Activated CD8-positive, alpha-beta memory T cell treated with anti-CD3 and anti-CD28 coated beads for 36 hours (primary cell): ENCODE measurements around the gene UCN. TPM values are rescaled to one million over a fixed set of nuclear protein-coding genes. Genes with fewer than 3 reads are reported as not detected.
"Not testable (repeated sequence)": the region's sequence is repeated elsewhere in the genome, so short reads cannot be mapped to it uniquely, and the experiment has no call there.

ENCODE experiments used
- CTCF ChIA-PET: fragments of 350-600 bp; sonication (Branson Sonifier 250); formaldehyde crosslinking; loops from one replicate; lab custom pipeline; 2021; ENCODE audit warnings: antibody characterized with exemption; lab: Charles Lee
- POLR2A ChIA-PET: fragments of 350-600 bp; sonication (Branson Sonifier 250); formaldehyde crosslinking; loops from one replicate; lab custom pipeline; 2021; ENCODE audit warnings: antibody characterized with exemption; lab: Charles Lee
- total RNA-seq, 2 experiments: library from RNA; stranded (reverse); gene quantifications; one replicate each; pipeline ENCODE4 v1.2.3, GENCODE V29; 2021

Gene UCN
- total RNA-seq, 2 experiments from 2014 or later: 1.0 to 1.1 TPM

DNA sequence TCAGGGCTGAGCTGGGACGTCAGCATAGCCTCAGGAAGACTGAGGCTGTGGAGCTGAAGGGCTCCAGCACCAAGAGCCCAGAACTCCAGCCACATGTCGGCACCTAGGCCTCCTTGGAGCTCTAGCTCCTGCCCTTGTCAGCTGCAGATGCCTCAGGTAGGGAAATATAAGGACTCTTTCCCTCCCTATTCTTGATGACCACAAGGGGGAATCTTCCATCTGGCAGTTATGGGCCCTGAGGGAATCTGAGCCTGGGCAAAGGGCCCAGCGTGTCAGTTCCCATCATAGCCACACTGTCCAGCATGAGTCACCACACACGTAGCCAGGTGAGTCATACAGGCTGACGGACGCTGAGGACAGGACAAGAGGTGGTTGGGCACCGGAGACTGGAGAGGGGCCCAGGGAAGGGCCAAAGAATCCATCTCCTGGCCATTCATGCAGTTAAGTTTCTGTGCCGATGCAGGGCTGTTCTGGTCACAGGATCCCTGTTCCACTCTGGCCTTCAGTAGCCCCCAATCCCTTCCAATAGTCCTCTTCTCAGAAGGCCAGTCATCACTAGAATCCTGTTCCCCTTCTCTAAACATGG, 12.8 kb upstream of the UCN start:
- ChIA-PET POLR2A (interaction anchor here (0.6 to 0.7 kb wide), 2 partner anchors 18 to 1998 kb away, joined by 3 to 11 read pairs; no protein-coding TSS in a partner anchor), CTCF (no interaction called here)

DNA sequence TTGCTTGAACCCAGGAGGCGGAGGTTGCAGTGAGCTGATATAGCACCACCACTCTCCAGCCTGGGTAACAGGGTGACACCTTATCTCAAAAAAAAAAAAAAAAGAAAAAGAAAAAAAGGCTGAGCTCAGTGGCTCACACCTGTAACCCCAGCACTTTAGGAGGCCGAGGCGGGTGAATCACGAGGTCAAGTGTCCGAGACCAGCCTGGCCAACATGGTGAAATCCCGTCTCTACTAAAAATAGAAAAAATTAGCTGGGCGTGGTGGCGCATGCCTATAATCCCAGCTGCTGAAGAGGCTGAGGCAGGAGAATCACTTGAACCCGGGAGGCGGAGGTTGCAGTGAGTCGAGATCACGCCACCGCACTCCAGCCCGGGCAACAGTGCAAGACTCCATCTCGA, 11.6 kb upstream of the UCN start:
- POLR2A ChIA-PET: not testable (repeated sequence)
- CTCF ChIA-PET: interaction anchor here (0.6 to 0.7 kb wide), 3 partner anchors 29 to 239 kb away, joined by 3 read pairs; no protein-coding TSS in a partner anchor

DNA sequence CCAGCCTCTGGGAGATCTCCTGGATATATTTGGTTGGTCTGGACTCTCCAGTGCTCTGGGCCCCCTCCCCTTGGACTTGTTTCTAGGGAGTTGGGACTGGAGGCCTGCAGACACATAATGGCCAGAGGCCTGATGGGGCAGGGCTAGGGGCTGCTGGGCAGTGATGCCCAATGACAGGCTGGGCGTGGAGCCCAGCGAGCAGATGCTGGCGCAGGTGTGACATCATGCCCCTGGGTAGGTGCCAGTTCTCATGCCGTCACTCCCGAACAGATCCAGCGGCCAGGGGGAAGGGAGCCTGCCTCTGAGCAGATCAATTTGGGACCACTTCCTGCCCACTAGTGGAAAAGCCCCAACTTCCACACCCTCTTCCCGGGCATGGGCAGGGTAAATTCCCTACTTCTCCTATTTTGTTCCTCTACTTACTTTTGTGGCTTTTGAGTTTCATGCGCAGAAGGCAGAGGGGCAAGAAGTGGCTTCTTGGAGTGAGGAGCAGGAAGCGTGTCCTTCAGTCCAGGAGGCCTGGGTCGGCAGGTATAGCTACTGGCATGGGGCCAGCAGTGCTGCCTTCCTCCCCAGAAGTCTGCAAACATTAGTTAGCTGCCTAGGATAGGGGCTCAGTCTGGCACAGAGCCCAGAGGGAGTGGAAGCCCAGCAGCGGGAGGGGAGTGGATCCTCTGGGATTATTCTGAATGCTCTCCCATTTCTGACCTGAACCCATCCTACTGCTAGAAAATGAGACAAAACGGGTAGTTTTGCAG, 8.6 kb upstream of the UCN start:
- ChIA-PET POLR2A (no interaction called here), CTCF (no interaction called here)

DNA sequence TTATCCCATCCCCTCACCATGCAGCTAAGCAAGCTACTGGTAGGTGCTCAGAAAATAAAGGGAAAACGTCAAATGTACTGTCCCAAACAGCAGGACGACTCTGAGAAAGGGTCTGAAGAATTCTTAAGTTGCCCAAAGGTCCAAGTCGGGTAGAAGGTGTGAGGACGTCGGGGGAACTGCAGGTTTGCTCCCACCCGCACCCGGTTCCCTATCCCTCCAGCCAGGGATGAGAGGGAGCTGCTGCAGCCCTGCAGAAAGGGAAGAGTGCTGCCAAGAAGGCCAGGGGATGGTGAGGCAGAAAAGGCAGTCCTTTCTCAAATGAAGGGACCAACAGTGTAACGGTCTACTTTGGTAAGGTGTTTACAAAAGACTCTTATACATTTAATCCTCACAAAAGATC, 6.9 kb upstream of the UCN start:
- CTCF ChIA-PET: interaction anchor here (0.9 to 1.7 kb wide), 2 partner anchors 12 to 35 kb away, joined by 3 to 6 read pairs; no protein-coding TSS in a partner anchor
- POLR2A ChIA-PET: no interaction called here

DNA sequence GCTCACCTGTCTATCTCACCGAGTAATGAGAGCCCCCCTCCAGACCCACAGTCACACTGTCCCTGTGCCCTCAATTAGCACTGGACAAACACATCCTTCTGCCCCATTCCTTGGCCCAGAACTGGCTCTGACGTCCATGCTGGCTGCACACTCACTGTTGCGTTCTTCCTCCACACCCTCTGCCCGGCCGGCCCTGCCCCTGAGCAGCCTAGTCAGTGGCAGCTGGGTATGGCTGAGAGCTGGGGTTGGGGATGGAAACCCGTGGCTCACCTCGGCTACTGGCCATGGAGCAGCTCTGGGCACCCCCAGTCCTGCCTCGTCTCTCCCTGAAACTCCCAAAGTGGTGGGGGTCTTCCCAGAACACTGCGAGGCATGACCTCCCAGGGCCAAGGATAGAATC, 6.5 kb upstream of the UCN start:
- POLR2A ChIA-PET: no interaction called here
- CTCF ChIA-PET: interaction anchor here (0.6 to 1.7 kb wide), 3 partner anchors 12 to 216 kb away, joined by 3 to 6 read pairs (median 3); no protein-coding TSS in a partner anchor

DNA sequence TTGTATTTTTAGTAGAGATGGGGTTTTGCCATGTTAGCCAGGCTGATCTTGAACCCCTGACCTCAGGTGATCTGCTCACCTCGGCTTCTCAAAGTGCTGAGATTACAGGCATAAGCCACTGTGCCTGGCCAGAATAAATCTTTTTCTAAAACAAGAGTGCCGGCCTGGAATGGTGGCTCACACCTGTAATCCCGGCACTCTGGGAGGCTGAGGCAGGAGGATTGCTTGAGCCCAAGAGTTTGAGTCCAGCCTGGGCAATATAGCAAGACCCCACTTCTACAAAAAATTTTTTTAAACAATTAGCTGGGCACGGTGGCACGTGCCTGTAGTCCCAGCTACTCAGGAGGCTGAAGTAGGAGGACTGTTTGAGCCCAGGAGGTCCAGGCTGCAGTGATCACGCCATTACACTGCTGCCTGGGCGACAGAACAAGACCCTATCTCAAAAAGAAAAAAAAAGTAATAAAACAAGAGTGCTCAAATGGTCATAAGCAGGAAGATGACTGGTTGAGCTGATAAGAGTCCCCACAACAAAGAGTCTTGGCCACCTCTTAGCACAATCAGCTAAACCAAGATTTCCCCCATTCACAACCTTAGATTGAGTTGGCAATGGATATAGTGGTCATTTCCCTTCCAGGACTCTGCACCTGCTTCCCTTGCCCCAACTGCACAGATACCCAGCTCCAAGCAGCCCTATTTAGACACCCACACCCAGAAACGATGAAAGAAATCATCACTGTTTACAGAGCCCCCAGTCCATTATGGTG, 5.8 kb upstream of the UCN start:
- ChIA-PET POLR2A (no interaction called here), CTCF (interaction anchor here (0.6 to 1.7 kb wide), 2 partner anchors 34 to 216 kb away, joined by 3 to 6 read pairs; no protein-coding TSS in a partner anchor)

DNA sequence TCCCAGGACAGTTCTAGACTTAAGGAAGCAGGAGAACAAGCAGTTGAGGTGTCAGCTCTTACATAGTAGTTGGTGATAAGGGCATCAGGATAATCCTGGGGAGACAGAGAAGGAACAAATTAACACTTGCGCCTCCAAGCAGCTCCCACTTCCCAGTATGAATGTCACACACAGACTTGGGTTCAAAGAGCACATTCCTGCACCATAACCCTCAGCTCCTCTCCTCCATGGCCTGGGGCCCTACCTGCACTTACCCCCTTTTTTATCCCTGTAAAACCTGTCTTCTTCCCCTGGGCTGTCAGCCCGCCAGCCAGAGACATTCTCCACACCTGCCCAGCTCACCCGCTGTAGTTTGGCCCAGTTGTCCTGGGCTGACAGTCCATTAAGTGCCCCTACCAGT, 3.9 kb upstream of the UCN start:
- ChIA-PET POLR2A (interaction anchor here (0.6 to 0.8 kb wide), 2 partner anchors 11 to 43 kb away, joined by 3 to 5 read pairs; partner anchors contain the start of gene MPV17), CTCF (interaction anchor here (1.7 kb wide), 1 partner anchor 9 kb away, joined by 7 read pairs; no protein-coding TSS in a partner anchor)

DNA sequence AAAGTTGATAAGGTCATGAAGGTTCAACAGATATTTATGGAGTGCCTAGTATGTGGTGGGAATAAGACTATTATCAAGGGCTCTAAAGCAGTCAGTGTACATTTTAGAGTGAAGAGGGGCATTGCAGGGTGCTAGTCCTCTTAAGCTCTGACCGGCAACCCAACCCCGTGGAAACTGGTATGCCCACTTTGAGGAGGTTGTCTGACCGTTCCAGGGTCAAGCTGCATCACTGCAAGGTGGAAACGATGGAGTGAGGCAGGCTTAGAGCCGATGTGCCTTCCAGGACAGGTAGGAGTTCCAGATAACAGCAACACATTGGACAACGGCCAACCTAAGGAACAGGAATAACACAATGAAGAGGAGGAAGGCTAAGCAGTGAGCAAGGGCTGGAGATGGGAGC, 1.4 kb upstream of the UCN start:
- POLR2A ChIA-PET: interaction anchor here (0.6 kb wide), 1 partner anchor 249 kb away, joined by 3 read pairs; no protein-coding TSS in a partner anchor
- CTCF ChIA-PET: interaction anchor here (0.6 to 1.2 kb wide), 2 partner anchors 39 to 101 kb away, joined by 3 read pairs; no protein-coding TSS in a partner anchor

DNA sequence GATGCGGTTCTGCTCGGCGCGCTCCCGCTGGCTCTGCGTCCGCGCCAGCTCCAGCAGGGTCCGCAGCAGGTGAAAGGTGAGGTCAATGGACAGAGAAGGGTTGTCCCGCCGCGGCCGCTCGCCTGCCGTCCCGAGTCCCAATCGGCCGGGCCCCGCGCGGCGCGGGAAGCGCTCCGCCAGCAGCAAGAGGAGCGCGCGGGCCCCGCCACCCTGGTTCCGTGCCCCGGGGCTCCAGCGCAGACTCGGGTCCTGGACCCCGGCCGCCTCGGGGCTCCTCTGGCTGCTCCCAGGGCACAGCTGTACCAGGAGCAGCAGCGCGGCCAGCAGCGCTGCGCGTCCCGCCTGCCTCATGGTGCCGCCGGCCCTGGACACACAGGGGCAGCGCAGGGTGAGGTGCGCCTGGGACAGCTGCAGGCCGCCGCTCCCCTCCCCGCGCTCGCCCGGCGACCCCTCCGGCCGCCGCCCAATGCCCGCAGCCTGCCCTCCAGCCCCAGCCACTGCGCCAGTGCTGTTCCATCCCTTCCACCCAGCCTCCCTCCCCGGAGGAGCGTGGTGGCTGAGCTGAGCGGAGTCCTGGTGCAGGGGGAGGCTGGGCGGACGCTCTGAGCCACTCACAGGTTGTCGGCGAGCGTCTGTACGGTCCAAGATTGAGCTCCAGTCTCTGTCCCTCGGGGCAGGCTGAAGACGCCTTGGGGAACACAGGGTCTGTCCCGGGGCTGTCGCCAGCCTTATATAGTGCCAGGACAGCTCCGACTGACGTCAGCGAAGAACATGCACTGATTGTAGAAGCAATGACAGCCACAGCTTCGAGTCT, 493 bp downstream of the UCN start:
- POLR2A ChIA-PET: interaction anchor here (0.8 kb wide), 1 partner anchor 37 kb away, joined by 4 read pairs; no protein-coding TSS in a partner anchor
- CTCF ChIA-PET: no interaction called here

DNA sequence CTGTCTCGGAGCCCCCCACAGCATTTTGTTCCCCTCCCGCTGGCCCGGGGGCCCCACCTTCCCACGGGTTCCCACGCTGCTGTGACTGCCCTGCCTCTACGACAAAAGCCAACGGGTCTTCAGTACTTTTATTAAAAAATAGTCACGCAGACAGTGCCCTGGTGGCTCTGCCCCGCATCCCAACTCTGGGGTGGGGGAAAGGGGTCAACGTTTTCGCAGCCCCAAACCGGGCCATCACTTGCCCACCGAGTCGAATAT, 1.0 kb downstream of the UCN start:
- CTCF ChIA-PET: no interaction called here
- POLR2A ChIA-PET: no interaction called here

DNA sequence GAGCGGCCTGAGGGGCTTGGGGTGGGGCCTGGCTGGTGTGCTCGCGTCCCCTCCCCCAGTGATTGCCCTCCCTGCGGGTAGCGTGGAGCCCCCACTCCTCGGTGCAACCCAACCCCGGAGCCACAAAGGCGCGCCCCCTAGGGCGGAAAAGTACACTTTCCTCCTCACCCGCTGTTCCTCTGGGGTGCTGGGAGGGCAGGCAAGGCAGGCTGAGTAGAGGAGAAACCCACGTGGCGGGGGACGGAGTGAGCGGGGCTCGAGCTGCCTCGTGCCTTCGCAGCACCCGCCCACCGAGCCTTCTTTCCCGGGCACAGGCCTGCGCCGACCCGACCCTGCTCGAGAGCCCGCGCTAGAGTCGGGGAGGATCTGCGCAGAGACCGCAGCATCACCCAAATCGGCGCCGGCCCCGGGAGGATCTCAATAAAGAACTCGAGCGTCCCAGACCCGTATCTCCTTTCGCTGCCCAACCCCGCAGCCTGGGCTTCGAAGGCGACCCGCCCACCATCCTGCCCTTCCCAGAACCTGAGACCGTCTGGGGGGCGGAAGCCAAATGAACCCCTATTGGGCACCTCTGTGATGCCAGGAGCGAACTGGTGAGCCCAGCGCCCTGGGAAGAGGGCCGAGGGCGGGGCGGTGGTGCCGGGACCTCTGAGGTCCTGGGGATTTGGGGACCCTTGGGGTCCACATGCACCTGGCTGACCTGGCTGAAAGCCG, 1.5 kb downstream of the UCN start:
- ChIA-PET CTCF (no interaction called here), POLR2A (no interaction called here)

DNA sequence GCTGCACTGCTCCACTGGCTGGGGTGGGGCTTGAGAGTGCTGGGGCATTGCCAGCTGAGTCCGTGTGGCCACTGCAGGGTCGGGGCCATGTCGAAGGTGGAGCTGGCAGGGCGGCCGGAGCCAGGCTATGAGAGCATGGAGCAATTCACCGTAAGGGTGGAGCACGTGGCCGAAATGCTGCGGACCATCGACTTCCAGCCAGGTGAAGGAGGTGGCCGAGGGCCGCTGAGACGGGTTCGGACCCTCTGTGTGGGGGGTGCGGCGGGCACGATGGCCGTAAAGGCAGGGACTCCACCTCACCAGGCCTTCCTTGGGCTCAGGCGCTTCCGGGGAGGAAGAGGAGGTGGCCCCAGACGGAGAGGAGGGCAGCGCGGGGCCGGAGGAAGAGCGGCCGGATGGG, 2.1 kb downstream of the UCN start:
- ChIA-PET POLR2A (no interaction called here), CTCF (interaction anchor here (0.6 to 0.7 kb wide), 2 partner anchors 26 to 165 kb away, joined by 3 read pairs; no protein-coding TSS in a partner anchor)

DNA sequence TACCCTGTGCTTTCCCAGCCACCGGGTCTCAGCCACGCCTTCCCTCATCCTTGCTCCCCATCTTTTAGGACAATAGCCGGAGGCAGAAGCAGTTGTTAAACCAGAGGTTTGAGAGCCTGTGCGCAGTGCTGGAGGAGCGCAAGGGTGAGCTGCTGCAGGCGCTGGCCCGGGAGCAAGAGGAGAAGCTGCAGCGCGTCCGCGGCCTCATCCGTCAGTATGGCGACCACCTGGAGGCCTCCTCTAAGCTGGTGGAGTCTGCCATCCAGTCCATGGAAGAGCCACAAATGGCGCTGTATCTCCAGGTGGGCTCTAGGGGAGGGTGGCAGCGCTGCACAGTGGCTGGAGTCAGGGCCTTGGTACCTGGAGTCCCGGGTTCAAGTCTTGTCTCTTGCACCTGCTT, 2.7 kb downstream of the UCN start:
- CTCF ChIA-PET: interaction anchor here (0.6 to 3.5 kb wide), 3 partner anchors 26 to 165 kb away, joined by 3 to 28 read pairs (median 3); no protein-coding TSS in a partner anchor
- POLR2A ChIA-PET: no interaction called here

DNA sequence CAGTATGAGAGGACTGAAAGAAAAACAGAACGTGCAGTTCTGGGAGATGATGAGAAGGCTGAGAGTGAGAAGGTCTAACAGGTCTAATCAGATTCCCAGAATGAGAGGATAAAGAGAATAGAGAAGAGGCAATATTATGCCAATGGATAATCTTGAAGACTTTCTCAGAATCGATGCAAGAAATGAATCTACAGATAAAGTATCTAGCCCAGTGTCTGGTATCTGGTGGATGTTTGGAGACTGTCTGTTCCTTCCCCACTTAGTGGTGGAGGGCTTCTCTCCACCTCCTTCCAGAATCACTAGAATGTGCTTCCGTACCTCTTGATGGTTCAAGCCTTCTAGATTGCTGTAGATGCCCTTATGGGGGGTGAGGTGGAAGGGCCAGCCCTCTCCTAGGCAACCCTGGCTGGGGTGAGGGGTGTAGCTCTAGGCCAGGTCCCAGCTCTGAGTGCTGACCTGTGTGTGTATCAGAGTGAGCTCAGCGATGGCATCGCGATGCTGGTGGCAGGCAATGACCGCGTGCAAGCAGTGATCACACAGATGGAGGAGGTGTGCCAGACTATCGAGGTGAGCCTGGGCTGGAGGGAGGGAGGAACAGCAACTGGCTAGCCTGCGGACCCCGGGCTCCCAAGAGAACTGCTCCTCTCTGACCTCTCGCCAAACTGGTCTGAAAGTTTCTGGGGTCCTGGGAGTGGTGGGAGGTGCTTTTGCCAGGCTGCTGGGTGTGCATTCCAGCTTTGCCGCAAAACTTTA, 3.6 kb downstream of the UCN start:
- POLR2A ChIA-PET: no interaction called here
- CTCF ChIA-PET: interaction anchor here (0.7 to 3.5 kb wide), 3 partner anchors 53 to 255 kb away, joined by 3 to 28 read pairs (median 3); no protein-coding TSS in a partner anchor

DNA sequence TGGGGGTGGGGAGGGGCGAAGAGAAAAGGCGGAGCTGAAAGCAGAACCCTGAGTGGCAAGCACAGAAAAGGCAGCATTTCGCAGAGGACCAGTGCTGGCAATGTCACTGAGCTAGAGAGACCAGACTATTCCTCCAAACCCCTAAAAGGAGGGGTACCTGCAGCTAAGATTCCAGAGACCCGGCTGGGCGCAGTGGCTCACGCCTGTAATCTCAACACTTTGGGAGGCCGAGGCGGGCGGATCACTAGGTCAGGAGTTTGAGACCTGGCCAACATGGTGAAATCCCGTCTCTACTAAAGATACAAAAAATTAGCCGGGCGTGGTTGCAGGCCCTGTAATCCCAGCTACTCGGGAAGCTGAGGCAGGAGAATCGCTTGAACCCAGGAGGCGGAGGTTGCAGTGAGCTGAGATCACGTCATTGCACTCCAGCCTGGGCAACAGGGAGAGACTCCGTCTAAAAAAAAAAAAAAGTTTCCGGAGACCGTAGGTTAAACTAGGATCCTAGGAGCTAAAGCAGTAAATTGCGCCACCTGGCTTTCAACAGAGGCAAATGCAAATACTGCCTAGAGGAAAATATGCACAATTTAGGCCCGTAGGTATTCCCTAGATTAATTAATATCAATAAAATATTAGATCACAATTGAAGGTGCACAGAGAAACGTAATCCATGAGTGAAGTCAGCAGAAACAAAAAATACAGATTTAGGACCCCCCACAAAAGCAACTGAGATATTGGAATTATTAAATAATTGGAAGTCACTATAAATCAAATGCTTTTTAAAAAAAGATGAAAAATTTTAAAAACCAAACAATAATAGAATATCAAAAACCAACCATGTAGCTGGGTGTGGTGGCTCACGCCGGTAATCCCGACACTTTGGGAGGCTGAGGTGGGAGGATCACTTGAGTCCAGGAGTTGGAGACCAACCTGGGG, 4.9 kb downstream of the UCN start:
- CTCF ChIA-PET: interaction anchor here (0.6 to 3.5 kb wide), 26 partner anchors 9 to 942 kb away, joined by 3 to 28 read pairs (median 4); partner anchors contain the start of gene TCF23
- POLR2A ChIA-PET: interaction anchor here (0.5 to 0.6 kb wide), 3 partner anchors 17 to 333 kb away, joined by 3 to 6 read pairs (median 6); partner anchors contain the start of gene MAPRE3

DNA sequence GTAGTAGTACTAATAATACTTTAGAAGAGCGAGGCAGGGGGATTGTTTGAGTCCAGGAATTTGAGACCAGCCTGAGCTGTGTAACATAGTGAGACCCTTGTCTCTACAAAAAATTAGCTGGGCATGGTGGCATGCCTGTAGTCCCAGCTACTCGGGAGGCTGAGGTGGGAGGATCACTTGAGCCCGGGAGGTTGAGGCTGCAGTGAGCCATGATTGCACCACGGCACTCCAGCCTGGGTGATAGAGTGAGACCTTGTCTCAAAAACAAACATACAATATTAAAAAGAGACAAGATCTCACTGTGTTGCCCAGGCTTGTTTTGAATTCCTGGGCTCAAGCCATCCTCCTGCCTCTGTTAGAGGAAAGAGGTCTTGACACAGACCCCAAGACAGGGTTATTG, 7.6 kb downstream of the UCN start:
- POLR2A ChIA-PET, CTCF ChIA-PET: not testable (repeated sequence)
